Right lobe of liver (tissue), 4 donors: ENCODE measurements around the gene FBXO28.

ENCODE experiments used
- POLR2A ChIP-seq: fragments of 450-650 bp; IDR thresholded peaks from one replicate; pipeline ENCODE4 v1.6.1; 2017; ENCODE audit warnings: antibody characterized with exemption, mild to moderate bottlenecking
- TF ChIP-seq, protein P1 (sequence below), 4 donors: fragments of 200-600 bp in 3 of 4; fragments of 450-650 bp in 1 of 4; IDR thresholded peaks; one replicate each; pipeline versions ENCODE4 v1.5.1 to v1.8.0; 2016 to 2022; ENCODE audit warnings: antibody characterized with exemption in 4 of 4, mild to moderate bottlenecking in 2 of 4
- donor health status: DM: no; HTN: no; CAD: no.
- donor health status: DM: no; HTN: no; CAD: no.
- donor health status: DM: no; HTN: yes; CAD: no.

DNA sequence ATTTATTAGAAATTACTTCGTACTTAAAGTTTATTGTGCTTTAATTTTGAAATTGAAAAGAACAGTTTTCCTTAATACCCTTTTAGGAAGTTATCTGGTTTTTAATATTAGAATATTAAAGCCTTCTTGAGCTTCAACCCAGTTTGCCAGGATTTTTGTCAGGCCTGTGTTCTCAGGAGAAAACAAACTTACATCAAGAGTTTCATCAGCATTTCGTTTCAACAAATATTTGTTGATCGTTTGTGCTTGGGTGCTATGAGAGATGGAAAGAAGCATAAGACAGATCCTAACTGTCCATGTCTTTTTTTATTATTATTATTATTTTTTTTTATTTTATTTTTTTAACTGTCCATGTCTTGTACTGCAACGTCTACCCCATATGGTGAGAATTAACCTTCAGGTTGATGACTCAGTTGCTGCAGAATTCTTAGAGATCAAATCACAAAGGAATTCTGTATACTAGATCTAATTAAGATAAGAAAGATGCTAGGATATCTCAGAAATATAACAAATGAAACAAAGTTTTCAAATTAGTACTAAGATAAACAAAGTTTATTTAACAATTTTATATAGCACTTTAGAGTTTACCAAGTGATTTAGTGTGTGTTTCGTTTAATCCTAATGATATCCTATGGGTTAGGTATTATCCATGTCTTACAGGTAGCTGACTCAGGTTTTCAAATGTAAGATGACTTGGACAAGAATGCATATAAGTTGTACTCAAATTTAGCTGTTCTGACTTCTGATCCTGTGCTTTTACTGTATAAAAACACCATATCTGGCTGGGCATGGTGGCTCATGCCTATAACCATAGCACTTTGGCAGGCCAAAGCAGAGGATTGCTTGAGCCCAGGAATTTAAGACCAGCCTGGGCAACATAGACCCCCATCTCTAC is 14.3 kb downstream of the FBXO28 start:
- TF ChIP-seq, protein P1, sequence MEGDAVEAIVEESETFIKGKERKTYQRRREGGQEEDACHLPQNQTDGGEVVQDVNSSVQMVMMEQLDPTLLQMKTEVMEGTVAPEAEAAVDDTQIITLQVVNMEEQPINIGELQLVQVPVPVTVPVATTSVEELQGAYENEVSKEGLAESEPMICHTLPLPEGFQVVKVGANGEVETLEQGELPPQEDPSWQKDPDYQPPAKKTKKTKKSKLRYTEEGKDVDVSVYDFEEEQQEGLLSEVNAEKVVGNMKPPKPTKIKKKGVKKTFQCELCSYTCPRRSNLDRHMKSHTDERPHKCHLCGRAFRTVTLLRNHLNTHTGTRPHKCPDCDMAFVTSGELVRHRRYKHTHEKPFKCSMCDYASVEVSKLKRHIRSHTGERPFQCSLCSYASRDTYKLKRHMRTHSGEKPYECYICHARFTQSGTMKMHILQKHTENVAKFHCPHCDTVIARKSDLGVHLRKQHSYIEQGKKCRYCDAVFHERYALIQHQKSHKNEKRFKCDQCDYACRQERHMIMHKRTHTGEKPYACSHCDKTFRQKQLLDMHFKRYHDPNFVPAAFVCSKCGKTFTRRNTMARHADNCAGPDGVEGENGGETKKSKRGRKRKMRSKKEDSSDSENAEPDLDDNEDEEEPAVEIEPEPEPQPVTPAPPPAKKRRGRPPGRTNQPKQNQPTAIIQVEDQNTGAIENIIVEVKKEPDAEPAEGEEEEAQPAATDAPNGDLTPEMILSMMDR (IDR thresholded peaks at IDR 0.05), result no peak
- no peak for TF ChIP-seq POLR2A
